K562 (cell line): ENCODE data around the gene PSMD8. TPM values are rescaled to one million over a fixed set of nuclear protein-coding genes. Genes with fewer than 3 reads are reported as not detected.
A peak's percentile ranks its signal among the peaks of the same experiment; 100 is the strongest.

Source experiments
- ARID4B ChIP-seq: sonication (generic); formaldehyde crosslinking; IDR thresholded peaks from 2 replicates; pipeline ENCODE4 v1.8.0; 2022; ENCODE audit warnings: mild to moderate bottlenecking, missing genetic modification reagents
- ATF7 ChIP-seq: fragments of 450-650 bp; IDR thresholded peaks from 2 replicates; pipeline ENCODE4 v1.7.1; 2014; ENCODE audit warnings: mild to moderate bottlenecking, moderate library complexity
- CTCF ChIP-seq, 3 experiments: IDR thresholded peaks in 2 of 3; conservative IDR thresholded peaks in 1 of 3; 2 replicates each; pipeline ENCODE4 v1.5.1; 2011 to 2012; ENCODE audit warnings: low read length in 3 of 3, mild to moderate bottlenecking in 3 of 3, control low read depth in 2 of 3, improper control_type of control experiment in 1 of 3, inconsistent platforms in 1 of 3, low read depth in 1 of 3, mixed read lengths in 1 of 3, moderate library complexity in 1 of 3; ENCODE audit not compliant: insufficient read depth in 2 of 3
- CXXC5 ChIP-seq: fragments of 250-450 bp; sonication (Bioruptor Pico); IDR thresholded peaks from 2 replicates; pipeline ENCODE4 v1.8.0; 2022; ENCODE audit warnings: inconsistent platforms, mild to moderate bottlenecking, moderate library complexity
- DEAF1 ChIP-seq: fragments of 450-650 bp; formaldehyde crosslinking; IDR thresholded peaks from 2 replicates; pipeline ENCODE4 v1.4.0; 2020; ENCODE audit warnings: mild to moderate bottlenecking, moderate library complexity
- E2F6 ChIP-seq, 2 experiments: IDR thresholded peaks; 2 replicates each; pipeline ENCODE4 v1.6.1; 2011; ENCODE audit warnings: borderline replicate concordance in 1 of 2, control low read depth in 1 of 2, low read depth in 1 of 2, low read length in 1 of 2, mild to moderate bottlenecking in 1 of 2, mixed read lengths in 1 of 2, moderate library complexity in 1 of 2; ENCODE audit not compliant: insufficient read depth in 1 of 2, insufficient read length in 1 of 2, poor library complexity in 1 of 2, severe bottlenecking in 1 of 2; ENCODE audit errors: extremely low read depth in 1 of 2
- ESRRB ChIP-seq: fragments of 250-450 bp; sonication (Bioruptor Pico); IDR thresholded peaks from 2 replicates; pipeline ENCODE4 v1.5.0; 2020; ENCODE audit warnings: mild to moderate bottlenecking, moderate library complexity, borderline replicate concordance
- HNRNPUL1 ChIP-seq: fragments of 200-400 bp; formaldehyde crosslinking; IDR thresholded peaks from 2 replicates; pipeline ENCODE4 v1.6.1; 2017; ENCODE audit warnings: low read length
- ILF3 ChIP-seq: fragments of 450-650 bp; IDR thresholded peaks from 2 replicates; pipeline ENCODE4 v1.6.1; 2018; ENCODE audit warnings: antibody characterized with exemption, mild to moderate bottlenecking, moderate library complexity, borderline replicate concordance
- KDM1A ChIP-seq, 2 experiments: fragments of 450-650 bp; IDR thresholded peaks; 2 replicates each; pipeline ENCODE4 v1.6.1; 2016; ENCODE audit warnings: mild to moderate bottlenecking in 2 of 2
- MTA3 ChIP-seq: fragments of 450-650 bp; formaldehyde crosslinking; IDR thresholded peaks from 2 replicates; pipeline ENCODE4 v1.6.1; 2017; ENCODE audit warnings: mild to moderate bottlenecking, borderline replicate concordance
- NFYB ChIP-seq: IDR thresholded peaks from 2 replicates; pipeline ENCODE4 v1.6.1; 2011; ENCODE audit warnings: mild to moderate bottlenecking, moderate library complexity; ENCODE audit not compliant: insufficient read length; ENCODE audit errors: extremely low read depth
- RBFOX2 ChIP-seq: fragments of 200-400 bp; formaldehyde crosslinking; IDR thresholded peaks from 2 replicates; pipeline ENCODE4 v1.6.1; 2017; ENCODE audit warnings: low read depth, mild to moderate bottlenecking, low read length, moderate library complexity
- TGIF2 ChIP-seq: sonication (generic); formaldehyde crosslinking; IDR thresholded peaks from 2 replicates; pipeline ENCODE4 v1.8.1; 2022; ENCODE audit warnings: mild to moderate bottlenecking, missing genetic modification reagents, moderate library complexity
- ZEB2 ChIP-seq: fragments of 450-650 bp; IDR thresholded peaks from 2 replicates; pipeline ENCODE4 v1.6.1; 2016
- ZFPM2 ChIP-seq: fragments of 250-450 bp; sonication (Bioruptor Pico); IDR thresholded peaks from 2 replicates; pipeline ENCODE4 v1.5.1; 2022; ENCODE audit warnings: mild to moderate bottlenecking
- ZNF280B ChIP-seq: fragments of 250-450 bp; sonication (Bioruptor Pico); IDR thresholded peaks from 2 replicates; pipeline ENCODE4 v1.5.1; 2021; ENCODE audit warnings: mild to moderate bottlenecking
- ZNF707 ChIP-seq: fragments of 250-450 bp; sonication (Bioruptor Pico); conservative IDR thresholded peaks from 2 replicates; pipeline ENCODE4 v1.8.0; 2022; ENCODE audit warnings: inconsistent platforms, mild to moderate bottlenecking, moderate library complexity
- polyA plus RNA-seq, 8 experiments: library from polyadenylated mRNA; depleted of rRNA in 4 of 8; stranded (reverse) in 5 of 8; unstranded in 3 of 8; fragments of >200 nt; fragmentation: Nextera tagmentation in 2 of 8; fragmentation: Illumina TruSeq in 1 of 8; extraction: Ambion mirVana in 2 of 8; extraction: Trizol in 1 of 8; gene quantifications; 2 replicates each; pipeline versions ENCODE4 v1.2.1 to v1.2.3, GENCODE V29; 2011 to 2014; ENCODE audit warnings: inconsistent platforms in 1 of 8, missing spikeins in 1 of 8
- total RNA-seq, 7 experiments: library from RNA; depleted of rRNA in 6 of 7; stranded (reverse); fragments of >200 nt in 6 of 7; fragmentation: Illumina TruSeq in 2 of 7; extraction: Trizol in 2 of 7; gene quantifications; 2 replicates each; pipeline versions ENCODE4 v1.2.1 to v1.2.3, GENCODE V29; 2011 to 2021; ENCODE audit warnings: low replicate concordance in 1 of 7

The PSMD8 gene
- total and polyA plus RNA-seq, 9 of the 15 experiments (the other 6 are each of a cell fraction or from before 2014, with no cell fraction given), result 130 to 583 (median 315) TPM

GRCh38 chr19:38361633-38362075 lies 12.7 kb upstream of the PSMD8 start (continued):
- TF ChIP-seq ZFPM2 (no peak), CXXC5 (peak; percentile 30; the same call in 1 of the 2 replicates), TGIF2 (no peak), ATF7 (no peak), DEAF1 (CRISPR knock-in tag) (no peak), ESRRB (CRISPR knock-in tag) (no peak), KDM1A (IDR thresholded peaks at IDR 0.05) (no peak), E2F6 (IDR thresholded peaks at IDR 0.05; ENCODE audit: borderline replicate concordance in 1 of 2, extremely low read depth in 1 of 2, insufficient read depth in 1 of 2, insufficient read length in 1 of 2, low read depth in 1 of 2, low read length in 1 of 2, poor library complexity in 1 of 2, severe bottlenecking in 1 of 2) (peak in 1 of 2 experiments; percentile 35), RBFOX2 (peak; percentile 9; the same call in 1 of the 2 replicates), HNRNPUL1 (no peak), ZNF707 (CRISPR knock-in tag) (no peak), MTA3 (no peak; the same call in 1 of the 2 replicates), ILF3 (no peak), ZEB2 (no peak), NFYB (no peak), ZNF280B (no peak), CTCF (IDR thresholded peaks at IDR 0.05 in 2 of 3, conservative IDR thresholded peaks at IDR 0.05 in 1 of 3; ENCODE audit: insufficient read depth in 2 of 3, low read depth in 1 of 3, low read length in 3 of 3) (peak; percentile 3 to 54 (median 34); a peak in 2 of 6 replicates), ARID4B (CRISPR knock-in tag) (peak; percentile 14; the same call in 1 of the 2 replicates)
